Fibroblast of skin of scalp (primary cell): ENCODE measurements around the gene CBX7.

Experiments
- DNase-seq: peaks from one replicate; pipeline ENCODE4 v3.0.0-alpha.2; 2013

Gene CBX7

GRCh38 chr22:39090426-39091064 lies 61.9 kb downstream of the CBX7 start:
- DNase-seq, result no peak

- DNase-seq, result no peak
Measured at GRCh38 chr22:39089928-39090327, 62.6 kb downstream of the CBX7 start.

GRCh38 chr22:39088685-39089032 lies 63.8 kb downstream of the CBX7 start:
- no peak for DNase-seq

GRCh38 chr22:39087881-39088684 lies 64.4 kb downstream of the CBX7 start:
- DNase-seq, result no peak

- DNase-seq, result no peak
Measured at GRCh38 chr22:39087098-39087497, 65.4 kb downstream of the CBX7 start.

- DNase-seq, result no peak
Measured at GRCh38 chr22:39084666-39085065, 67.8 kb downstream of the CBX7 start.

GRCh38 chr22:39083212-39084165 lies 69.0 kb downstream of the CBX7 start:
- DNase-seq, result no peak

- no peak for DNase-seq
Measured at GRCh38 chr22:39081598-39081997, 70.9 kb downstream of the CBX7 start.

GRCh38 chr22:39081016-39081415 lies 71.5 kb downstream of the CBX7 start:
- no peak for DNase-seq
